ENCODE results near the gene SGK2. TPM values are rescaled to one million over a fixed set of nuclear protein-coding genes. Genes with fewer than 3 reads are reported as not detected.

SGK2 gene
- total RNA-seq, 2 donors from 2014 or later: 80.2 to 82.3 TPM

DNA sequence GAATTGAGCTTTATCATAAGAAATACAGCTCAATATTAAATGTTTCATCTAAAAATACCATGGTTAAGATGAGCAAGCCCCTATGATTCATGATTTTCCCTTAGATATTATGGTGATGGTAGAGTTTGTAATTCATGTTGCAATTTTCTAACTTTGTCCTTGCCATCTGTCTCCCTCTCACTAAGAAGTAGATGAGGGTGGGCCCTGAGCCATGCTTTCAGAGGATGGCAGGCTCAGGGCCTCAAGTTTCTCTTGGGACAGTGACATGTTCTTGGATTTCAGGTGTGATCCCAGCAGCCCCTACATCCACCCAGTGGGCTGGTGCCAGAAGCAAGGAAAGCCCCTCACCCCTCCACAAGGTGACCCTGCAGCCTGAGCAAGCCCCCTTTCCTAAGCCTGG is 25.8 kb upstream of the SGK2 start:
- Histone ChIP-seq H3K9ac (ENCODE audit: low read depth in 2 of 2, low read length in 2 of 2) (no peak overlapping the region), H3K4me1 (no peaks in the 10 kb centered on the region), H3K9me3 (no peaks in the 10 kb centered on the region), H3K36me3 (no peaks in the 10 kb centered on the region), H3K4me3 (no peak overlapping the region), H3K27ac (no peak overlapping the region), H3K27me3 (no peaks in the 10 kb centered on the region)
- no peak for DNase-seq
- TF ChIP-seq, protein P1, sequence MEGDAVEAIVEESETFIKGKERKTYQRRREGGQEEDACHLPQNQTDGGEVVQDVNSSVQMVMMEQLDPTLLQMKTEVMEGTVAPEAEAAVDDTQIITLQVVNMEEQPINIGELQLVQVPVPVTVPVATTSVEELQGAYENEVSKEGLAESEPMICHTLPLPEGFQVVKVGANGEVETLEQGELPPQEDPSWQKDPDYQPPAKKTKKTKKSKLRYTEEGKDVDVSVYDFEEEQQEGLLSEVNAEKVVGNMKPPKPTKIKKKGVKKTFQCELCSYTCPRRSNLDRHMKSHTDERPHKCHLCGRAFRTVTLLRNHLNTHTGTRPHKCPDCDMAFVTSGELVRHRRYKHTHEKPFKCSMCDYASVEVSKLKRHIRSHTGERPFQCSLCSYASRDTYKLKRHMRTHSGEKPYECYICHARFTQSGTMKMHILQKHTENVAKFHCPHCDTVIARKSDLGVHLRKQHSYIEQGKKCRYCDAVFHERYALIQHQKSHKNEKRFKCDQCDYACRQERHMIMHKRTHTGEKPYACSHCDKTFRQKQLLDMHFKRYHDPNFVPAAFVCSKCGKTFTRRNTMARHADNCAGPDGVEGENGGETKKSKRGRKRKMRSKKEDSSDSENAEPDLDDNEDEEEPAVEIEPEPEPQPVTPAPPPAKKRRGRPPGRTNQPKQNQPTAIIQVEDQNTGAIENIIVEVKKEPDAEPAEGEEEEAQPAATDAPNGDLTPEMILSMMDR (IDR thresholded peaks at IDR 0.05): no peak
- intact Hi-C loops (cut with DNase I): no loop called here

DNA sequence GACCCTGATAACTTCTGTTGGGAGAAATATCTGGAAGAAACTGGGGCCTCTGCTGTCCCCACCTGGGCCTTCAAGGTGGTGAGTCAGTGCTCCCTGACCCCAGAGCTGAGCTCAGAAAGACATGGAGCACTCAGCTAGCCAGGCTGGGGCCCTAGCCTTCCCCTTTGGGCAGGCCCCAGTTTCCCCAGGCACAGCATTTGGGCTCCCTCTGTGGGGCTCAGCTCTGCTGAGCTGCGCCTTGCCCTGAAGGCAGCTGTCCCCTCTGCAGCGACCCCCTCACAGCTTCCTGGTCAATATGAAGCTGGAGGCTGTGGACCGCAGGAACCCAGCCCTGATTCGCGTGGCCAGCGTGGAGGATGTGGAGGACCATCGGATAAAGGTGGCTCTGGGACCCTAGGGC is 24.8 kb upstream of the SGK2 start:
- H3K9me3 ChIP-seq: no peaks in the 10 kb centered on the region
- TF ChIP-seq, protein P1 (IDR thresholded peaks at IDR 0.05): no peak
- no peaks in the 10 kb centered on the region for H3K4me1 ChIP-seq
- intact Hi-C loops (cut with DNase I): no loop called here
- H3K27me3 ChIP-seq: no peaks in the 10 kb centered on the region
- no peak for DNase-seq
- H3K9ac ChIP-seq (ENCODE audit: low read depth in 2 of 2, low read length in 2 of 2): no peak overlapping the region
- no peak overlapping the region for H3K4me3 ChIP-seq
- H3K27ac ChIP-seq: no peak overlapping the region
- no peaks in the 10 kb centered on the region for H3K36me3 ChIP-seq

DNA sequence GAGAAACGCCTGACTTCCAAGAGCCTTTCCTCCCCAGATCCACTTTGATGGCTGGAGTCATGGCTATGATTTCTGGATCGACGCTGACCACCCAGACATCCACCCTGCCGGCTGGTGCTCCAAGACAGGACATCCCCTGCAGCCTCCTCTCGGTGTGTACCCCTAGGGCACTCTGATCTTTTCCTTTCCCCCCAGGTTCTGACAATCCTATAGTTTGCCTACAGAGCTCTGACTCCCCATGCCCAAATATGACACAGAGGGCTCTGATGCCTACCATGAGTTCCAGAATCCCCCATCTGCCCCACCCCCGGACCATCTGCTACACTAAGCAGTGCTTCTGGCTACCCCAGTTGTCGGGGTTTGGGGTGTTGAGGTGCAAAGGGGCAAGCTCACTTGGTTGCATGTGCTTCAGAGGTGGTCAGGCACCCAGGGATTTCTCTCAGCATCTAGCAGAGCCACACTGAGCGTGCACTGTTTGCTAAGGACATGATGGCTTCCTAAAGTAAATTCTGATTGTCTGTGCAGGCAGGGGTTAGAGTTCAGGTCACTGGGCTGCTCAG is 24.0 kb upstream of the SGK2 start:
- no peak for DNase-seq
- intact Hi-C loops (cut with DNase I): loop anchor here (5.0 kb wide), 1 partner anchor 557 kb away; no protein-coding TSS in a partner anchor
- H3K4me1 ChIP-seq: no peaks in the 10 kb centered on the region
- H3K9ac ChIP-seq (ENCODE audit: low read depth in 2 of 2, low read length in 2 of 2): no peak overlapping the region
- no peaks in the 10 kb centered on the region for H3K36me3 ChIP-seq
- TF ChIP-seq, protein P1 (IDR thresholded peaks at IDR 0.05): no peak
- no peak overlapping the region for H3K27ac ChIP-seq
- no peaks in the 10 kb centered on the region for H3K27me3 ChIP-seq
- H3K9me3 ChIP-seq: no peaks in the 10 kb centered on the region
- H3K4me3 ChIP-seq: no peak overlapping the region

DNA sequence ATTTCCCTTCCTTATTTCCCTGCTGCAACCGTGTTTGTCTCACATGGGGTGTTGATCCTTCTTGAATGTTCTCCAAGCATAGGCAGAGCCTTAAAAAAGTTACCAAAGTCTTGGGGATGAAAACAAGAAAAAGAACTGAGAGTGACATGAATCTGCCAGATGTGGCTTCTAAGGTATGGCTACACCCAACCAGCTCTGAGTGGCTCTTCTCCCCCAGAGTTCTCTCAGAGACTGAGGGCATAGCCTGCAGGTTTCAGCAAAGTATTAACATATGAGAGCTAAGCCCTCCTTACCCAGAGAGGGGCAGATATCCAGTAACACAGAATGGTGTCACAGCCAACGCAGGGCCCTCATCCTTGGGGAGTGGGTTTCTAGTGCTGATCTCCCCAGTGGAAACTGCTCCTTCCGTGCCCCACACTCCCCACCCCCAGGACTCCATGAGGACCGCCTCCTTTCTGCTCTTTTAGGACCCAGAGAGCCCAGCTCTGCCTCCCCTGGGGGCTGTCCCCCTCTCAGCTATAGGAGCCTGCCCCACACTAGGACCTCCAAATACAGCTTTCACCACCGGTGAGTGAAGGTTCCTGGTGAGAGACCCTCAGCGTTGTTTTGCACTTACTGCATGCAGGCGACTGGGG is 23.3 kb upstream of the SGK2 start:
- TF ChIP-seq, protein P1 (IDR thresholded peaks at IDR 0.05): no peak
- Histone ChIP-seq H3K4me1 (no peaks in the 10 kb centered on the region), H3K27me3 (no peaks in the 10 kb centered on the region), H3K27ac (no peak overlapping the region), H3K9ac (ENCODE audit: low read depth in 2 of 2, low read length in 2 of 2) (no peak overlapping the region), H3K4me3 (no peak overlapping the region), H3K9me3 (no peaks in the 10 kb centered on the region), H3K36me3 (no peaks in the 10 kb centered on the region)
- intact Hi-C loops (cut with DNase I): loop anchor here (5.0 kb wide), 1 partner anchor 557 kb away; no protein-coding TSS in a partner anchor
- no peak for DNase-seq

DNA sequence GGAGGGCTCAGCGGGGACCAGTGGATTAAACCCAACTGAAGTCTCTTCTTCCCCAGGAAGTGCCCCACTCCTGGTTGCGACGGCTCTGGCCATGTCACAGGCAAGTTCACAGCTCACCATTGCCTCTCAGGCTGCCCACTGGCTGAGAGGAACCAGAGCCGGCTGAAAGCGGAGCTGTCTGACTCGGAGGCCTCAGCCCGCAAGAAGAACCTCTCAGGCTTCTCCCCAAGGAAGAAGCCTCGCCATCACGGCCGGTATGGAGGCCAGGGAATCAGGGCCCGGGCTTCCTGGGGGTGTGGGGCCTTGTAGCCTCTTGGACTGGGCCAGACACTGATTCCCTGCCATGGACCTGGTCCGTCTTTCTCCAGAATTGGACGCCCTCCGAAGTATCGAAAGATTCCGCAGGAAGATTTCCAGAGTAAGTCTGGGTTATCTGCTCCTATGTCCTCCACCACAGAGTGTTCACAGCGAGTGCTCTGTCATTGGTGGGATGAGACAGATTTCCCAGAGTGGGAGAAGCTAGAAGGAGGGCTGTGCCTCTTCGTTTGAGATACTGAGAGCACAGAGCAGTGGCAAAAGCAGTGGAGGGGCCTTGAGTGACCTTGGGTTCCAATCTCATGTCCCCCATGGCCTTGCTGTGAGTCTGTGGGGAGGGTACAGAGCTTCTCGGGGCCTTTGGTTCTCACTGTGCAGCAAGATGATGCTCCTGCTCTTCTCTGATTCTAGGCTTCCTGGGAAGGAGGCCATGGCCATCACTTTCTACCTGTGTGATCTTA is 22.6 kb upstream of the SGK2 start:
- DNase-seq: no peak
- Histone ChIP-seq H3K4me1 (no peaks in the 10 kb centered on the region), H3K36me3 (no peaks in the 10 kb centered on the region), H3K27me3 (no peaks in the 10 kb centered on the region), H3K4me3 (no peak overlapping the region), H3K9ac (ENCODE audit: low read depth in 2 of 2, low read length in 2 of 2) (no peak overlapping the region), H3K9me3 (no peaks in the 10 kb centered on the region), H3K27ac (no peak overlapping the region)
- intact Hi-C loops (cut with DNase I): loop anchor here (5.0 kb wide), 1 partner anchor 556 kb away; no protein-coding TSS in a partner anchor
- TF ChIP-seq, protein P1 (IDR thresholded peaks at IDR 0.05): no peak
